BJ (cell line): ENCODE data around the gene NDUFS4. TPM values are rescaled to one million over a fixed set of nuclear protein-coding genes. Genes with fewer than 3 reads are reported as not detected.
"Not testable (repeated sequence)": the region's sequence is repeated elsewhere in the genome, so short reads cannot be mapped to it uniquely, and the experiment has no call there.

Source experiments
- CTCF ChIA-PET: fragments of 350-600 bp; formaldehyde crosslinking; extraction: SDS; loops from one replicate; lab custom pipeline; 2021; ENCODE audit warnings: antibody characterized with exemption, inconsistent platforms; lab: Yijun Ruan, JAX
- POLR2A ChIA-PET: fragments of 300-600 bp; sonication (Branson Sonifier 250); formaldehyde crosslinking; extraction: SDS; loops from one replicate; lab custom pipeline; 2021; ENCODE audit warnings: antibody characterized with exemption; lab: Charles Lee
- DNase-seq: peaks from one replicate; pipeline ENCODE4 v3.0.0-alpha.2; 2011; ENCODE audit warnings: low read depth
- H3K27me3 ChIP-seq: 2 replicates; pipeline ENCODE4 v1.6.0; 2011; ENCODE audit warnings: low read length; ENCODE audit not compliant: control insufficient read depth, insufficient read depth
- H3K36me3 ChIP-seq: 2 replicates; pipeline ENCODE4 v1.5.1; 2011; ENCODE audit warnings: low read length; ENCODE audit not compliant: control insufficient read depth, insufficient read depth
- H3K4me3 ChIP-seq: 2 replicates; pipeline ENCODE4 v1.5.1; 2011; ENCODE audit warnings: low read depth, mild to moderate bottlenecking, control low read depth, low read length
- CTCF ChIP-seq: IDR thresholded peaks from 2 replicates; pipeline ENCODE4 v1.5.1; 2011; ENCODE audit warnings: low read depth, mild to moderate bottlenecking, control low read depth, inconsistent platforms, low read length, moderate library complexity; ENCODE audit not compliant: insufficient read depth
- polyA plus RNA-seq: library from polyadenylated mRNA; depleted of rRNA; stranded (reverse); fragments of >200 nt; gene quantifications from 2 replicates; pipeline ENCODE4 v1.2.3, GENCODE V29; 2011

Gene NDUFS4
- polyA plus RNA-seq, 1 experiment, result 51.6 TPM

- CTCF ChIA-PET, result interaction anchor here (0.5 kb wide), 1 partner anchor 9 kb away, joined by 5 read pairs; no protein-coding TSS in a partner anchor
These were observed 120.6 kb downstream of the NDUFS4 start for GRCh38 chr5:53681079-53681478.

GRCh38 chr5:53691014-53691413, 130.6 kb downstream of the NDUFS4 start:
- CTCF ChIA-PET, result no interaction called here
- Histone ChIP-seq H3K36me3 (no peaks in the 10 kb centered on the region), H3K4me3 (no peak overlapping the region), H3K27me3 (no peaks in the 10 kb centered on the region)
- no peak for TF ChIP-seq CTCF
- DNase-seq, result no peak
- POLR2A ChIA-PET, result no interaction called here

More at GRCh38 chr5:53681079-53681478, 120.6 kb downstream of the NDUFS4 start:
- H3K4me3 ChIP-seq, result no peak overlapping the region
- POLR2A ChIA-PET, result no interaction called here
- no peak for TF ChIP-seq CTCF
- no peak for DNase-seq
- no peaks in the 10 kb centered on the region for H3K36me3 ChIP-seq
- no peaks in the 10 kb centered on the region for H3K27me3 ChIP-seq

- CTCF ChIA-PET, result no interaction called here
- no peaks in the 10 kb centered on the region for H3K27me3 ChIP-seq
- no peak for TF ChIP-seq CTCF
- POLR2A ChIA-PET, result no interaction called here
- no peak overlapping the region for H3K4me3 ChIP-seq
- no peak for DNase-seq
- no peaks in the 10 kb centered on the region for H3K36me3 ChIP-seq
These were observed 134.1 kb downstream of the NDUFS4 start for GRCh38 chr5:53694520-53695022.

GRCh38 chr5:53710405-53710804, 150.0 kb downstream of the NDUFS4 start:
- H3K36me3 ChIP-seq, DNase-seq, CTCF ChIA-PET, H3K27me3 ChIP-seq, H3K4me3 ChIP-seq, POLR2A ChIA-PET: not testable (repeated sequence)

- ChIA-PET POLR2A (no interaction called here), CTCF (no interaction called here)
- TF ChIP-seq CTCF, result no peak
- no peaks in the 10 kb centered on the region for H3K36me3 ChIP-seq
- peaks cover 2% of the 10 kb centered on the region; the same call in 1 of the 2 replicates for H3K27me3 ChIP-seq
- no peak overlapping the region for H3K4me3 ChIP-seq
- no peak for DNase-seq
These were observed 151.9 kb downstream of the NDUFS4 start for GRCh38 chr5:53712327-53712726.
